ENCODE results near the gene SPATA31E1.

SPATA31E1 gene

GRCh38 chr9:87863882-87864465 is 18.7 kb upstream of the SPATA31E1 start:
- DNase-seq (ENCODE audit: low spot score): no peak

GRCh38 chr9:87864915-87865314 is 17.8 kb upstream of the SPATA31E1 start:
- no peak for DNase-seq (ENCODE audit: low spot score)

- DNase-seq (ENCODE audit: low spot score): no peak
Observed at GRCh38 chr9:87865626-87866025, 17.1 kb upstream of the SPATA31E1 start.

GRCh38 chr9:87867391-87867790 is 15.3 kb upstream of the SPATA31E1 start:
- no peak for DNase-seq (ENCODE audit: low spot score)

GRCh38 chr9:87868175-87868574 is 14.5 kb upstream of the SPATA31E1 start:
- DNase-seq (ENCODE audit: low spot score): no peak

GRCh38 chr9:87868635-87869034 is 14.0 kb upstream of the SPATA31E1 start:
- no peak for DNase-seq (ENCODE audit: low spot score)

- DNase-seq (ENCODE audit: low spot score): no peak
Observed at GRCh38 chr9:87869082-87869481, 13.6 kb upstream of the SPATA31E1 start.

GRCh38 chr9:87871425-87872078 is 11.1 kb upstream of the SPATA31E1 start:
- DNase-seq (ENCODE audit: low spot score): no peak

- DNase-seq (ENCODE audit: low spot score): no peak
Observed at GRCh38 chr9:87872079-87872624, 10.5 kb upstream of the SPATA31E1 start.

- no peak for DNase-seq (ENCODE audit: low spot score)
Observed at GRCh38 chr9:87873607-87874303, 8.9 kb upstream of the SPATA31E1 start.

GRCh38 chr9:87874304-87874623 is 8.4 kb upstream of the SPATA31E1 start:
- DNase-seq (ENCODE audit: low spot score): no peak

- no peak for DNase-seq (ENCODE audit: low spot score)
Observed at GRCh38 chr9:87875060-87875459, 7.6 kb upstream of the SPATA31E1 start.

- no peak for DNase-seq (ENCODE audit: low spot score)
Observed at GRCh38 chr9:87875831-87876545, 6.7 kb upstream of the SPATA31E1 start.

- DNase-seq (ENCODE audit: low spot score): no peak
Observed at GRCh38 chr9:87876708-87877107, 6.0 kb upstream of the SPATA31E1 start.

- no peak for DNase-seq (ENCODE audit: low spot score)
Observed at GRCh38 chr9:87878989-87879511, 3.6 kb upstream of the SPATA31E1 start.

GRCh38 chr9:87880116-87880515 is 2.6 kb upstream of the SPATA31E1 start:
- no peak for DNase-seq (ENCODE audit: low spot score)

GRCh38 chr9:87880683-87881082 is 2.0 kb upstream of the SPATA31E1 start:
- no peak for DNase-seq (ENCODE audit: low spot score)

- no peak for DNase-seq (ENCODE audit: low spot score)
Observed at GRCh38 chr9:87883274-87883673, 597 bp downstream of the SPATA31E1 start.

- peak; percentile 1 for DNase-seq (ENCODE audit: low spot score)
Observed at GRCh38 chr9:87883990-87884389, 1.3 kb downstream of the SPATA31E1 start.

GRCh38 chr9:87884578-87885459 is 2.1 kb downstream of the SPATA31E1 start:
- no peak for DNase-seq (ENCODE audit: low spot score)

GRCh38 chr9:87885484-87886189 is 3.0 kb downstream of the SPATA31E1 start:
- no peak for DNase-seq (ENCODE audit: low spot score)
